PC-9 (cell line): ENCODE measurements around the gene RFLNA.

Experiments used
- EZH2 ChIP-seq: fragments of 200-600 bp; sonication (generic); IDR thresholded peaks from 2 replicates; pipeline ENCODE4 v1.8.0; 2017; ENCODE audit warnings: antibody characterized with exemption, low read depth
- TF ChIP-seq, protein P1 (sequence below): fragments of 200-600 bp; sonication (generic); conservative IDR thresholded peaks from 2 replicates; pipeline ENCODE4 v1.6.1; 2017; ENCODE audit warnings: mixed run types, antibody characterized with exemption, mild to moderate bottlenecking, moderate library complexity

GRCh38 chr12:124309231-124309630, 14.3 kb downstream of the RFLNA start:
- TF ChIP-seq, protein P1, sequence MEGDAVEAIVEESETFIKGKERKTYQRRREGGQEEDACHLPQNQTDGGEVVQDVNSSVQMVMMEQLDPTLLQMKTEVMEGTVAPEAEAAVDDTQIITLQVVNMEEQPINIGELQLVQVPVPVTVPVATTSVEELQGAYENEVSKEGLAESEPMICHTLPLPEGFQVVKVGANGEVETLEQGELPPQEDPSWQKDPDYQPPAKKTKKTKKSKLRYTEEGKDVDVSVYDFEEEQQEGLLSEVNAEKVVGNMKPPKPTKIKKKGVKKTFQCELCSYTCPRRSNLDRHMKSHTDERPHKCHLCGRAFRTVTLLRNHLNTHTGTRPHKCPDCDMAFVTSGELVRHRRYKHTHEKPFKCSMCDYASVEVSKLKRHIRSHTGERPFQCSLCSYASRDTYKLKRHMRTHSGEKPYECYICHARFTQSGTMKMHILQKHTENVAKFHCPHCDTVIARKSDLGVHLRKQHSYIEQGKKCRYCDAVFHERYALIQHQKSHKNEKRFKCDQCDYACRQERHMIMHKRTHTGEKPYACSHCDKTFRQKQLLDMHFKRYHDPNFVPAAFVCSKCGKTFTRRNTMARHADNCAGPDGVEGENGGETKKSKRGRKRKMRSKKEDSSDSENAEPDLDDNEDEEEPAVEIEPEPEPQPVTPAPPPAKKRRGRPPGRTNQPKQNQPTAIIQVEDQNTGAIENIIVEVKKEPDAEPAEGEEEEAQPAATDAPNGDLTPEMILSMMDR, result no peak
- TF ChIP-seq EZH2, result no peak
